ENCODE results near the gene GGACT.

GGACT gene

DNA sequence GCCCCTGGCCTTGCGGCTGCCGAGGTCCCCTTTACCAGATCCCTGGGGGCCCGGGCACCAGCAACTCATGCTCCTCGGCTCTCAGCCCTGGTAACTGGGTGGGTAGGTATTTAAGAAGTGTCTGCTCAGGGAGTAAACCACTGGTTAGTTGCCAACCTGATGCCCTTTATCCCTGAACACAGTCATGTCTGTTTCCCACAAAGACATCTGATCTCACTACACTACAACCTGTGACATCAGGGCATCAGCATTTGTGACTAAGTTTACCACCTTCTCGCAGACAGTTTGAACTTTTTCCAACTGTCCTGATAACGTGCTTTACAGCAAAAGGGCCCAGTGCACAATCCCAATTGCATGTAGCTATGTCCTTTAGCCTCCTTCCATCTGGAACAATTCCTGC is 22.0 kb downstream of the GGACT start:
- no peak for TF ChIP-seq CTCF (conservative IDR thresholded peaks at IDR 0.05; ENCODE audit: low read depth, low read length)
- DNase-seq (ENCODE audit: low read depth), result no peak

GRCh38 chr13:100565286-100565685 is 23.3 kb downstream of the GGACT start:
- H3K4me3 ChIP-seq (ENCODE audit: low read depth, low read length), result no peak overlapping the region
- no peak for TF ChIP-seq CTCF (conservative IDR thresholded peaks at IDR 0.05; ENCODE audit: low read depth, low read length)
- DNase-seq (ENCODE audit: low read depth), result no peak

More for the DNA sequence above, 22.0 kb downstream of the GGACT start:
- H3K4me3 ChIP-seq (ENCODE audit: low read depth, low read length), result no peak overlapping the region

GRCh38 chr13:100564444-100565223 is 24.0 kb downstream of the GGACT start:
- no peak for TF ChIP-seq CTCF (conservative IDR thresholded peaks at IDR 0.05; ENCODE audit: low read depth, low read length)
- peak; percentile 39 for DNase-seq (ENCODE audit: low read depth)
- no peak overlapping the region for H3K4me3 ChIP-seq (ENCODE audit: low read depth, low read length)

- H3K4me3 ChIP-seq (ENCODE audit: low read depth, low read length), result no peak overlapping the region
- no peak for TF ChIP-seq CTCF (conservative IDR thresholded peaks at IDR 0.05; ENCODE audit: low read depth, low read length)
- DNase-seq (ENCODE audit: low read depth), result no peak
Measured at GRCh38 chr13:100563779-100564178, 24.8 kb downstream of the GGACT start.

- TF ChIP-seq CTCF (conservative IDR thresholded peaks at IDR 0.05; ENCODE audit: low read depth, low read length), result no peak
- no peak for DNase-seq (ENCODE audit: low read depth)
Measured at GRCh38 chr13:100561599-100562204, 26.9 kb downstream of the GGACT start.

DNA sequence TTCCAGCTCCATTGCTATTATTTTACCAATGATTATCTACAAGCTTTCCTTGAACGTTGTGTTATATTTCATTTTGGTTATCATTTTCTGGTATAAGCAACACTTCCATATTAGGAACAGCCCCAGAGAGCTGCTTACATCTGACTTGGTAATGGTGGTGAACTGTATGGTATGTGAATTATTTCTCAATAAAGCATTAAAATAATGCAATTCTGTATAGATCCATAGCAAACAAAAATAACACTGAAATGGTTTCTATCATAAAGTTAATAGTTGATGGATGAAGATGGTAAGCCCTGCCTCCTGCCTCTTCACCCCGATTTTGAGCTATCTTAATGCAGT is 27.5 kb downstream of the GGACT start:
- no peak overlapping the region for H3K4me3 ChIP-seq (ENCODE audit: low read depth, low read length)
- DNase-seq (ENCODE audit: low read depth), result no peak
- TF ChIP-seq CTCF (conservative IDR thresholded peaks at IDR 0.05; ENCODE audit: low read depth, low read length), result no peak

More at GRCh38 chr13:100561599-100562204, 26.9 kb downstream of the GGACT start:
- no peak overlapping the region for H3K4me3 ChIP-seq (ENCODE audit: low read depth, low read length)
